Muscle layer of duodenum (tissue), 2 donors: ENCODE data around the gene LDLRAD3.
"Not testable (repeated sequence)": the region's sequence is repeated elsewhere in the genome, so short reads cannot be mapped to it uniquely, and the experiment has no call there.

Experiments used
- H3K27ac ChIP-seq: one replicate; pipeline ENCODE4 v1.7.0; 2013; ENCODE audit warnings: mild to moderate bottlenecking, low read length
- H3K27me3 ChIP-seq: one replicate; pipeline ENCODE4 v1.7.0; 2013; ENCODE audit warnings: low read depth, mild to moderate bottlenecking, control low read depth, low read length
- H3K36me3 ChIP-seq, 2 donors: one replicate each; pipeline ENCODE4 v1.7.0; 2013; ENCODE audit warnings: low read length in 2 of 2, control low read depth in 1 of 2, mild to moderate bottlenecking in 1 of 2; ENCODE audit not compliant: insufficient read depth in 2 of 2, control insufficient read depth in 1 of 2
- H3K4me1 ChIP-seq, 2 donors: one replicate each; pipeline ENCODE4 v1.7.0; 2013; ENCODE audit warnings: low read length in 2 of 2, mild to moderate bottlenecking in 2 of 2, control low read depth in 1 of 2, moderate library complexity in 1 of 2; ENCODE audit not compliant: insufficient read depth in 2 of 2, control insufficient read depth in 1 of 2
- H3K4me3 ChIP-seq, 2 donors: one replicate each; pipeline ENCODE4 v1.7.0; 2013; ENCODE audit warnings: low read length in 2 of 2, low read depth in 1 of 2, mild to moderate bottlenecking in 1 of 2
- H3K9me3 ChIP-seq, 2 donors: one replicate each; pipeline ENCODE4 v1.7.0; 2013; ENCODE audit warnings: low read length in 2 of 2, control low read depth in 1 of 2, mild to moderate bottlenecking in 1 of 2; ENCODE audit not compliant: control insufficient read depth in 1 of 2
- donor health status: healthy.

Gene LDLRAD3

GRCh38 chr11:36012455-36012854, 68.6 kb downstream of the LDLRAD3 start:
- peaks cover 0 to 17% of the 10 kb centered on the region in 2 donors for H3K4me1 ChIP-seq
- H3K27me3 ChIP-seq = no peaks in the 10 kb centered on the region
- no peaks in the 10 kb centered on the region for H3K9me3 ChIP-seq
- H3K27ac ChIP-seq = no peak overlapping the region
- no peak overlapping the region for H3K4me3 ChIP-seq
- no peaks in the 10 kb centered on the region for H3K36me3 ChIP-seq

- H3K27ac ChIP-seq = no peak overlapping the region
- H3K27me3 ChIP-seq = no peaks in the 10 kb centered on the region
- H3K4me1 ChIP-seq = peaks cover 0 to 17% of the 10 kb centered on the region in 2 donors
- H3K4me3 ChIP-seq = no peak overlapping the region
- H3K36me3 ChIP-seq = no peaks in the 10 kb centered on the region
- no peaks in the 10 kb centered on the region for H3K9me3 ChIP-seq
Observed at GRCh38 chr11:36012979-36013378, 69.1 kb downstream of the LDLRAD3 start.

- H3K27ac ChIP-seq, H3K36me3 ChIP-seq, H3K27me3 ChIP-seq, H3K4me3 ChIP-seq, H3K9me3 ChIP-seq: not testable (repeated sequence)
- peaks cover 0 to 17% of the 10 kb centered on the region in 2 donors for H3K4me1 ChIP-seq
Observed at GRCh38 chr11:36013446-36013845, 69.6 kb downstream of the LDLRAD3 start.

GRCh38 chr11:36013950-36014897, 70.4 kb downstream of the LDLRAD3 start:
- Histone ChIP-seq H3K27me3 (no peaks in the 10 kb centered on the region), H3K9me3 (no peaks in the 10 kb centered on the region), H3K27ac (no peak overlapping the region), H3K4me3 (no peak overlapping the region), H3K4me1 (peaks cover 0 to 14% of the 10 kb centered on the region in 2 donors), H3K36me3 (no peaks in the 10 kb centered on the region)

DNA sequence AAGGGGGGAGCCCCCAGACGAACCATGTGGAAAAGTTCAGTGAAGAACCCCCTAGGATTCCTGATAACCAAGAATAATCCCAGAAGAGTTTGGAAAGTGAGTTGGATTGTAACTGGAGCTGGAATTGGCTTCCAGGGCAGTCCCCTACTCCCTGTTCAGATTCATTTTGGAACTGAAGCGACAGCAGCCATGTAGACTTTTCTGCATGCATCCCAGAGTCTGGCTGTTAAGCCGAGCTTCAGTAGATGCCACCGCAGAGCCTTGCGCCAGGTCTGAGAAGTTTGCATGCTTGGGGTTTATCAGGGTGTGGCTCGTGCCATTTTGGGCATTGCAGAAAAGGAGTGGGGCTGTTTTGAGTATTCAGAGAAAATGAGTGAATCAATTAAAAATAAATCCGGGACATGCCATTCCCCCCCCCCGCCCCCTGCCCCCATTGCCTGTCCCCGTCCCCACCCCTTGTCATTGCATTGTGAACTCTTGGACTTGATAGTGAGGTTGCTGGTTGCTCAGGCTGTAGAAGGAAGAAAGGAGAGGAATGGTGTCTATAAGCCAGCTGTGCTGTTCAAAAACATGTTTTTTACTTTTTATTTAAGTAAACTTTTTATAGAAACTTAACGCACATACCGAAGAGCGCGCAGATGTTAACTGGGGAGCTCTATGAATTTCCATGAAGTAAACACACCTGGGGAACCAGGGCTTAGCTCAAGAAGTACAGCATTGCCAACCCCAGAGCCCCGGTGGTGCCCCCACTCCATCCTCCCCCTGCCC, 71.2 kb downstream of the LDLRAD3 start:
- Histone ChIP-seq H3K27me3 (no peaks in the 10 kb centered on the region), H3K4me3 (no peak overlapping the region)

DNA sequence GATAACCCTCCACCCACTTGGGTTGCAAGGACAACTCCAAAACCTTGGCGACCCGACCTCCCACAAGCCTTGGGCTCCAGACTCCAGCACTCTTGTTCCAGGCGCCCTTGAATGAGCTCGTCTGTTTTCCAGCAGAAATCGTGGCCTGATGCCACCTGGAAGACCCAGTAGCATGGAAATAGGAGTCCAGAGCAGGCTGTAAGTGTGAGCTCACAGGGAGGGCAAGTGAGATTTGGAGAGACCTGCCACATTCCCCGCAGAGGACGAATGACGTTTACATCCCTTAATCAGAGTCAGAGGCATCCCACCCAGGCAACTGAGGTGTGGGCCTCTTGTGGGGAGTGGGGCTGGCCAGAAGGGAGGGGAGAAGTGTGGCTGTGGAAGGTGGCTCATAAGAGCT, 71.9 kb downstream of the LDLRAD3 start:
- H3K36me3 ChIP-seq = no peaks in the 10 kb centered on the region
- no peaks in the 10 kb centered on the region for H3K9me3 ChIP-seq
- H3K27ac ChIP-seq = no peak overlapping the region
- no peak overlapping the region for H3K4me3 ChIP-seq
- H3K27me3 ChIP-seq = no peaks in the 10 kb centered on the region
- H3K4me1 ChIP-seq = no peaks in the 10 kb centered on the region

More for the DNA sequence above, 71.2 kb downstream of the LDLRAD3 start:
- Histone ChIP-seq H3K36me3 (no peaks in the 10 kb centered on the region), H3K9me3 (no peaks in the 10 kb centered on the region), H3K27ac (no peak overlapping the region), H3K4me1 (peaks cover 0 to 5% of the 10 kb centered on the region in 2 donors)

DNA sequence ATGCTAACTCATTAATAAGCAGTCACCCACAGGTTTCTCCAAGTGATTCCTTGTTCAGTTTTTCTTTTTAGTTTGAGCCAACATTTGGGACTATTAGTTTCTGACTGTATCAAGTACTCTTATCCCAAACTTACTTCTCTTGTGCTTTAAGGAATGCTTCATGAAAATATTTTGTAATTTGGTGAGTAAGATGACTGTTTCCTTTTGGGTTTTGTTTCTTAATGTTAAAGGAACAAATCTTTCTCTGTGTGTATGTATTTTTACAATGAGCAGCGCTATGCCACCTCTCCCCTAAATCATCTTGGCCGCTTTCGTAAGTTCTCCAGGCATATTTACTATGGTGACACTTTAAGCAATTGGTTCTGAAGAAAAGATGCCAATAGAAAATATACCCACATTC, 72.4 kb downstream of the LDLRAD3 start:
- Histone ChIP-seq H3K4me3 (no peak overlapping the region), H3K27ac (no peak overlapping the region), H3K27me3 (no peaks in the 10 kb centered on the region), H3K4me1 (no peaks in the 10 kb centered on the region), H3K36me3 (no peaks in the 10 kb centered on the region), H3K9me3 (no peaks in the 10 kb centered on the region)

- no peak overlapping the region for H3K27ac ChIP-seq
Observed at GRCh38 chr11:36016709-36017108, 72.8 kb downstream of the LDLRAD3 start.

DNA sequence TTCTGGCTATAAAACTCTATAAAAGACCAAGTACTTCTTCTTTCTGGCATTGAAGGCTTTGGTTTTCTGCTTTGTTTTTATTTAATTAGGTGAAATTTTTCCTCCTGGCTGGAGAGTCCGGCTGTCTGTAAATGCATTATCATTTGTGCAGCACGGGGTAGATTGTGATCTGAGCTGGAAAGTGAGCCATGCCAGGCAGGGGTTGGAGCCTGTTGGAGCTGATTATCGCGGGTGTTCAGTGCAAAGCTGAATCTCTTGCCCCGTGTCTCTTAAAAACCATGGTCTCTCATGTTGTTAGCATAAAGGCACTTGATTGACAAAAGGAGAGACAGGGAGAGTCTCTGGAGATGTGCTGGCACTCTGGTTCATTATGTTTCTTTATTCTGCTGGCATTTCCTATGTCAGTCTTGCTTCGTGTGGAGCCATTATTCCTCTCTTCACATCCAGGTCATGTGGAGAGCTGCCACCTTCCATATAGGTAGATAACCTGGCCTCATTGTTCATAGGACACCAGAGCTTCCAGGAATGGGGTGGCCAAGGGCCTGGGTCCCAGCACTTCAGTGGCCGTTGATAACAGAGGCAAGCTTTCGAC, 75.2 kb downstream of the LDLRAD3 start:
- H3K4me3 ChIP-seq = no peak overlapping the region
- no peaks in the 10 kb centered on the region for H3K36me3 ChIP-seq
- no peaks in the 10 kb centered on the region for H3K4me1 ChIP-seq
- H3K9me3 ChIP-seq = no peaks in the 10 kb centered on the region
- H3K27ac ChIP-seq = no peak overlapping the region
- H3K27me3 ChIP-seq = no peaks in the 10 kb centered on the region

More at GRCh38 chr11:36016709-36017108, 72.8 kb downstream of the LDLRAD3 start:
- H3K36me3 ChIP-seq = no peaks in the 10 kb centered on the region
- no peaks in the 10 kb centered on the region for H3K4me1 ChIP-seq
- no peaks in the 10 kb centered on the region for H3K9me3 ChIP-seq
- H3K27me3 ChIP-seq = no peaks in the 10 kb centered on the region
- H3K4me3 ChIP-seq = no peak overlapping the region

DNA sequence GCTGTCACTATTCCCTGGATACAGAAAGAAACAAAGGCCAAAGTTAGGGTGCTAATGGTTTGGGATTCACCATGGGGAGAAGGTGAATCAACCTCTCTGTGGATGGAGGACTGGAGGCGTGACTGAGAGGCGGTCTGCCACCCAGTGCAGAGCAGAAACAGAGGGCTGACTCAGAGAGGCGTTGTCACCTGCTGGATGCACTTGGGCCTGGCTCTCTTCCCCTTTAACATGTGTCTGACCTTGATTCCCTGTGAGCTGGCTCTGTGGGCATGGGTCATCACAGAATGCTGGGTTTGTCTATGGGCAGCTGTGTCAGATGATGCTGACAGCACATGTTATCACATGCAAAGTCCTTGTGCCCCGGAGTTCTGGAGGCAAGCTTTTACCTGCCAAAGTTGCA, 75.9 kb downstream of the LDLRAD3 start:
- H3K4me3 ChIP-seq = no peak overlapping the region
- H3K27ac ChIP-seq = no peak overlapping the region
- H3K27me3 ChIP-seq = no peaks in the 10 kb centered on the region
- H3K36me3 ChIP-seq = no peaks in the 10 kb centered on the region
- no peaks in the 10 kb centered on the region for H3K4me1 ChIP-seq
- H3K9me3 ChIP-seq = no peaks in the 10 kb centered on the region

DNA sequence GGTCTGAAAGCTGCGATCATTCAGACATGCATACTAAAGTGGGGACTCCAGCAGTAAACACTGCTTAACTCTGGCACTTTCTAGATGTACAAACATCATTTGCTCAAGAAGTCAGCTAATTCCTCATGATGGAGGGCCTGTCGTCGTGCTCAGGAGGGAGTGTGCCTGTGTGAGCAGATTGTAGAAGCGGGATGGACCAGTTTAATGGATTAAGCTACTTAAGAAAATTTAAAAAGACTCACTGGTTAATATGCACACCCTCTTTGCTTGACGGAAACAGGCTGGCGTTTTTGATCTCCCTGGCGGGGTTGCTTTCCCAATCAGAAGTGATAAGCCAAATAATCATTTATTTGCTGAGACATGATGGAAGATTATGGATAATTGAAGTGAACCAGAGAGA, 79.0 kb downstream of the LDLRAD3 start:
- H3K27ac ChIP-seq = no peak overlapping the region
- no peaks in the 10 kb centered on the region for H3K27me3 ChIP-seq
- no peaks in the 10 kb centered on the region for H3K36me3 ChIP-seq
- H3K4me1 ChIP-seq = no peaks in the 10 kb centered on the region
- H3K4me3 ChIP-seq = no peak overlapping the region
- no peaks in the 10 kb centered on the region for H3K9me3 ChIP-seq
